Left lobe of liver (tissue), 2 donors: ENCODE measurements around the gene ATOH8. TPM values are rescaled to one million over a fixed set of nuclear protein-coding genes. Genes with fewer than 3 reads are reported as not detected.

Experiments used
- ATAC-seq: fragments of 200-7000 bp; cut with Tn5 transposase; one replicate; pipeline ENCODE4 v1.9.1; 2020; ENCODE audit warnings: mild to moderate bottlenecking, moderate library complexity
- DNase-seq: peaks from one replicate; pipeline ENCODE4 v3.0.0-alpha.2; 2020; ENCODE audit warnings: low spot score
- total RNA-seq: library from RNA; stranded (reverse); gene quantifications from one replicate; pipeline ENCODE4 v1.2.1, GENCODE V29; 2021
- donor health status: DM: no; HTN: no; CAD: no; lungs with moderate emphysema.
- donor health status: DM: no; HTN: yes; CAD: no.

ATOH8 gene
- total RNA-seq, 1 donor from 2014 or later: 28.0 TPM

GRCh38 chr2:85734015-85734414, 19.8 kb upstream of the ATOH8 start:
- ATAC-seq: peak; percentile 69
- DNase-seq: peak; percentile 70

GRCh38 chr2:85734942-85735608, 18.7 kb upstream of the ATOH8 start:
- no peak for DNase-seq
- ATAC-seq: no peak

- ATAC-seq (no peak), DNase-seq (no peak)
These were observed 18.1 kb upstream of the ATOH8 start for GRCh38 chr2:85735691-85736090.

- no peak for ATAC-seq
- no peak for DNase-seq
These were observed 17.1 kb upstream of the ATOH8 start for GRCh38 chr2:85736456-85737355.

DNA sequence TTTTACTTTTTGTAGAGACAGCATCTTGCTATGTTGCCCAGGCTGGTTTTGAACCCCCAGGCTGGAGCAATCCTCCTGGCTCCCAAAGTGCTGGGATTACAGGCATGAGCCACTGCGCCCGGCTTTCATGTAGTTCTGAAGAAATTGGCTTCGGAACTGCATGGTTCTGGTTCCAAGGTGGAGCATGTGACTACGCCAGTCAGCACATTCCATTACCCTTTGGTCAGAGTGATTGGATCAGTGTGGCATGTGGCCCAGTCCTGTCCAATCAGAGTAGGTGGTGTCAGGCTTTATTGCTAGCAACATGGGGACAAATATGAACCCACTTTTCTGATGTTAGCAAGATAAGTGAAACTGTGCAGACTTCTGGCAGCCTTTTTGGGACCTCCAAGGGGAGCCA, 16.3 kb upstream of the ATOH8 start:
- DNase-seq: peak; percentile 82
- ATAC-seq: peak; percentile 57

DNA sequence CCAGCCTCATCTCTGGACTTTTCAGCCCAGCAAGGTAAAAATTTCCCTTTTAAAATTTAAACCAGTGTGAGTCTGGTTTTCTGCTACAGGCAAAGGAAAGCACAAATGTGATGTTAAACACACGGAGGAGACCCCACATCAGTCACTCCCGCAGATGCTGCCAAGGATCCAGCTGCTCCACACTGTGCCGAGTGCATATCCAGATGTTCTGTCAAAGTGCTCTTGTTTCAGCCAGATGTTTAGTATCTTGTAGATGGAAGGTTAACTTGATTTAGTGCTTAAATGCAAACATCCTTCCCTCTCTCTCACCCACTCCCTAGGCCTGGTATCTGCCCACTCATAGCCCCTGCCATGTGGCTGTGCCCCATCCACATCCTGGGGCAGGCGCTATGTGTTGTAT, 15.8 kb upstream of the ATOH8 start:
- DNase-seq: no peak

GRCh38 chr2:85740193-85740592, 13.6 kb upstream of the ATOH8 start:
- ATAC-seq (no peak), DNase-seq (no peak)

More for the DNA sequence above, 15.8 kb upstream of the ATOH8 start:
- ATAC-seq: no peak

GRCh38 chr2:85741211-85741832, 12.5 kb upstream of the ATOH8 start:
- peak; percentile 35 for ATAC-seq
- peak; percentile 61 for DNase-seq

GRCh38 chr2:85741833-85742455, 11.8 kb upstream of the ATOH8 start:
- ATAC-seq (peak; percentile 63), DNase-seq (peak; percentile 87)

DNA sequence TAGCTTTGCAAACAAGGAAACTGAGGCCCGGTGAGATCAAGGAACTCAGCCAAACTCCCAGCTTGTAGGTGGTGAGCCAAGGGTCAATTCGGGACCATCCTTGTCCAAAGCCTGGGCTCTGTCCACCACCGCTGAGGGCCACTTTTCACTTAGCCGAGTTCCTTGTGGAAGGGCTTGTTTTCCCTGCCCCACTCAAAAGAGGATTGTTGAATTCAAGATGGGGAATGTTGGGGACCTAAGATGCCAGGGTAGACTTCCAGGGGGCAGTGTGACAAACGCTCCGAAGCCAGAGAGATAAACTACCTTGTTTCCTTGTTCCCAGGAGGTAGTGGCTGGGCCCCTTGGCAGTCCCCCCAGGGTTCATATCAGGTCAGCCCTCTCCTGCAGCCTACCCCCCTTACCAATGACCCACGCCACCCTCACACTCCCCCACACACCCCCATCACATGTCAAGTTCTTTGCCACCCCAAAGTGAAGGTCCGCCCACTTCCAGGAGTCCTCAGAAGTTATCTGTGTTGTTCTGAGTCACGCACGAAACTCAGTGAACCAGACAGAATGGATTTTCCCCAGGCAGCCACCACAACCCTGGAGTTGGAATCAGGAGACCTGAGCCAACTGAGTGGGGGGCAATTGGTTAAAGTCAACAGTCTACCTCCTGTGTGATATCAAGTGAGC, 10.3 kb upstream of the ATOH8 start:
- DNase-seq (no peak), ATAC-seq (no peak)

- ATAC-seq: no peak
These were observed 9.7 kb upstream of the ATOH8 start for GRCh38 chr2:85744055-85744454.

GRCh38 chr2:85744741-85745601, 8.8 kb upstream of the ATOH8 start:
- no peak for DNase-seq
- ATAC-seq: peak; percentile 12

More at GRCh38 chr2:85744055-85744454, 9.7 kb upstream of the ATOH8 start:
- no peak for DNase-seq

GRCh38 chr2:85745619-85746018, 8.2 kb upstream of the ATOH8 start:
- no peak for DNase-seq

GRCh38 chr2:85746321-85747004, 7.3 kb upstream of the ATOH8 start:
- DNase-seq (no peak), ATAC-seq (no peak)

More at GRCh38 chr2:85745619-85746018, 8.2 kb upstream of the ATOH8 start:
- no peak for ATAC-seq

DNA sequence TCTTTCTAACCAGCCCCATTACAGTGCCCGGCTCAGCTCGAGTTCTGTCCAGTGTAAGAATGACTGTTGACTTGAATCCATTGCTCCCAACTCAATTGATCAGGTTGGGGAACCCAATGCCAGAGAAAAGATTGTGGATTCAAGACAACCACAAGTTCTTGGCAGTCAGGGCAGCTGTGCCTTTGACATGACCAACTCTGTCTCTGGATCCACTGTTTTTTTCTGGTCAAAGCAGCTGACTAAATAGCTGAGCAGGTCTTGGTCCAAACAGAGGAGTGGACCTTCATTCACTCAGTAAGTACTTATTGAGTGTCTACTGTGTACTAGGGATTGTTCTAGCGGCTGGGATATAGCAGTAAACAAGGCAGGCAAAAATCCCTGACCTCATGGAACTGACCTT, 6.3 kb upstream of the ATOH8 start:
- DNase-seq (no peak), ATAC-seq (no peak)

DNA sequence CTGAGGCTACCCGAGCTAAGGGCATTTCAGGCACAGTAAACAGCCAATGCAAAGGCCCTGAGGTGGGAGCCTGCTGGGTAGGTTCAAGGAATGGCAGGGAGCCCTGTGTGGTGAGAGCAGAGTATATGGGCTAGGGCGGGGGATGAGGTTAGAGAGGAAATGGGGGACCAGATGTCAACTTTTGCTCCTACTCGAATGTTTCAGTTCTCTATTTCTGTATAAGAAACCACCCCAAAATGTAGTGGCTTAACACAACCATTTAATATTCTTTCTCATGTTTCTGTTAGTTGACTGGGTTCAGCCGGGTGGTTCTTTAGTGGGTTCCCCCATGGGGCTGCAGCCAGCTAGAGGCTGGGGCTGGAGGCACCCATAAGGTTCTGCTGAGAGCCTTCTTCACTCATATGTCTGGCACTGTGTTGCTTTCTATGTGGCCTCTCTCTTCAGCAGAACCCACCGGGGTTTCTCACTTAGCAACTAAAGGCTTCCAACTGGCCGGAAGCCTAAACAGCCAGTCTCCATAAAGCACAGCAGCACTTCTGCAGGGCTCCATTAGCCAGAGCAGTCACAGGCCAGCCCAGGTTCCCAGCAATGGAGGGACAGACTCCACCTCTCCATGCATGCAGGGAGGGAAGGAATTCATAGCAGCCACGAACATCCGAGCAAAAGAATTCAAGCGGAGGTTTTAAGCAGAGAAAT, 5.6 kb upstream of the ATOH8 start:
- ATAC-seq: no peak

GRCh38 chr2:85748985-85749875, 4.6 kb upstream of the ATOH8 start:
- DNase-seq: no peak
- ATAC-seq: no peak

More for the DNA sequence above, 5.6 kb upstream of the ATOH8 start:
- no peak for DNase-seq
